Measurements from ENCODE around the gene IRF8.
"Not testable (repeated sequence)": the region's sequence is repeated elsewhere in the genome, so short reads cannot be mapped to it uniquely, and the experiment has no call there.

IRF8 gene, protein sequence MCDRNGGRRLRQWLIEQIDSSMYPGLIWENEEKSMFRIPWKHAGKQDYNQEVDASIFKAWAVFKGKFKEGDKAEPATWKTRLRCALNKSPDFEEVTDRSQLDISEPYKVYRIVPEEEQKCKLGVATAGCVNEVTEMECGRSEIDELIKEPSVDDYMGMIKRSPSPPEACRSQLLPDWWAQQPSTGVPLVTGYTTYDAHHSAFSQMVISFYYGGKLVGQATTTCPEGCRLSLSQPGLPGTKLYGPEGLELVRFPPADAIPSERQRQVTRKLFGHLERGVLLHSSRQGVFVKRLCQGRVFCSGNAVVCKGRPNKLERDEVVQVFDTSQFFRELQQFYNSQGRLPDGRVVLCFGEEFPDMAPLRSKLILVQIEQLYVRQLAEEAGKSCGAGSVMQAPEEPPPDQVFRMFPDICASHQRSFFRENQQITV

DNA sequence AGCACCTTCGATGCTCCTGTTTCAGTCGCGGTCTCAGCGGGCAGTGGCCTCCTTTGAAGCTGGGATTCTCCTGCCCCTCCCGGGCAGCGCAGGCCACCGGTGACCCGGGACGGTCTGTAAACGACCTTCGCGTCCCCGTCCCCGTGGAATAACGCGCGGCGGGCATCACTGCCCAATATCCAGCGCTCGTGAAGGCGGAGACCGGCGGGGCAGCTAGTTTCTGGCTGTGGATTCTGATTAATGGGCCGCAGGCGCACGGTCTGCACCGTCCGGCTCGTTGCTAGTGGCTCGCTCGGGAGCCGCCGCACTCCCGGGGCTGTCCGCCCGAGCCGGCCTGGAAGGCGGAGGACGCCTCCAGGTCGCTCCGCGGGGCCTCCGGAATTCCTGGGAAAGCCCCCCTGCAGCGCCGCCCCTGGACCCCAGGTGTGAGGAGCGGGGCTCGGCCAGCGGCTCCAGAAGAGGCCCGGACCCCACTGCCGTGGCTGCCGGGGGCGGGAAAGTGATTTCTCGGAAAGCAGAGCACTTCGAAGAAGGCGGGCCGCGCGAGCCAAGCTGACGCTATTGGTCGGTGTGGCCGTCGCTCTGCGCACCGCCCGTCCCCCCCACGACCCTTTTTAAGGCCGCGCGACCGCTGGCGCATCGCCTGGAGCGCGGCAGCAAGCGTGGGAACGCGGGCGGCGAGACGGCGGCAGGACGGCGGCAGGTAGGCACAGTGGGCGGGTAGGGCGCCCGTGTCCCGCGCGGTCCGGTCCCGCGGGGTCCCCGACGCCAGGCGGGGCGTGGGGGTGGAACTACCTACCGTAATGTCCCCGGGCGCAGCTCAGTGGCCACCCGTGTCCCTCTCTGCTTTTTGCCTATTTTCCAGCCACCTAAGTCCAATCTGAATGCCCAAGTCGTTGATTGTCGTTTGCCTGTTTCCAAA, at the start of gene IRF8:
IRF8 (plus strand) TSS at position 642 of the 922 bp plus-strand sequence. CDS start 3,854 bp downstream, outside the sequence.
- no peak for DNase-seq

DNA sequence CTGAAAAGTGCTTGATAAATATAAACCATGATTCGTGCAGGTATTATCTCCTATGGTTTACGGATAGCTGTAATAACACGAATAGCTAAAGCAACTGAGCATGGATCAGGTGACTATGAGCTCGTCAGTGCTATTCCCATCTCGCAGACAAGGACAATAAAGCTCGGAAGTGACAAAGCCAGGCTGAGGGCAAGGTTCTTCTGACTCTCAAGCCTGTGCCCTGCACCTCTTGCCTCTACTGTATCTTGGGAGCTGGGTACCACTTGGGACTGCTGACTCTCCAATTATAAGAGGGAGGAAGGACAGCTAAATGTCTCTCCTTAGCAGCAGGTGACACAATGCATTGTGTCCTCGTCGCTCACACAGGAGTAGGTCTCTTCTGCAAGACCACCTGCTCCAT, 49.6 kb upstream of the IRF8 start:
- no peak for DNase-seq

DNA sequence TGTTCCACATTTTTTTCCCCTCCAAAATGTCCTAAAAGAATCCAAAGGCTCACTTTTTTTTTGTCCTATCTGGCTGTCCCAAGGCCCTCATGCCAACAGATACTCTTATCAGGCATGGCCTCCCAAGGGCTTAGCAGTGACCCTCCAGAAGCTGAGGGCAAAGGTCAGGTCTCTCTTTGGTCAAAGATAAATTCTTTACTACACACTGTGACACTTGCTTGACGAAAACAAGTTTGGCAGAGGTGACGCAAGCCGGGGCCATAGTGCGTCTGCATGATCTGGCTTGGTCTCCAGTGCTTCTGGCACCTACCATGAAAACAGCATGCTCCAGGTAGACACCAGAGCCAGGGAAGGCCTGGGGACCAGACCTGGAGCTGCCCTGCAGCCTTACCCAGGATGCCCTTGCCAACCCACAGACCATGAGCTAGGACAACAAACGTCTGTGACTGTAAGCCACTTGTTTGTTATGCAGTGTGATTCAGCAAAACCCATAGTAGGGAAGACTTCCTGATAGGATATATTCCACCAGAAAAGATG, 48.5 kb upstream of the IRF8 start:
- no peak for DNase-seq

DNA sequence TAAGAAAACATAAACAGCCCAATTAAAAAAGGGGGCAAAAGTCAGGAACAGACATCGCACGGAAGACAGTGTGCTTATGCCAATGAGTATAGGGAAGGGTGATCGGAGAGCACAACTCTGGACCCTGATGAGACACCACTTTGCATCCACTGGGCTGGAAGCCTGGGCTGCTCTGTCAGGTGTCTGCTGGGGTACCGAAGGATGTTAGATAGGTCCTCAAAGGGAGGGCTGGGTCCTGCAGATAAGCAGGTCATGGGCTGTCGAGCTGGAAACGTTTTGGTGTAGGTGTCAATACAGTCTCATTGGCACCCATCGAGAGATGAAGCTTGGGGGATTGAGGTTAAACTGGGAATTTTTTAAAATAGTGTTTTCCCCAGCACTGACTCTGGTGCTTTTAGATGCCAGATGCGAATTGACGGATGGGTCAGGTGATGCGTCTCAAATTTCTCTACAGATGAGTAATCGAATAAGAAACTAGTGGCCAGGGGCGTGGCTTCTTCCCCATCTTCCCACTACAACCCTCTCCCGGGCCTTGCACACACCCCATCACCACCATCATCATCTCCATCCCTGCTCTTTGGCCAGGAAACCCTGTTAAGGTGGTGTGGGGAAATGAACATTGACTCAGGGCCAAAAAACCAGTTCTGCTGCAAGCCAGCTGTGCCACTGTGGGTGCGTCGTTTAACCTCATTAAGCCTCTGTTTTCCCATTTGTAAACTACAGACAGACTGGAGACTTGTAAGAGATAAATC, 47.8 kb upstream of the IRF8 start:
- no peak for DNase-seq

DNA sequence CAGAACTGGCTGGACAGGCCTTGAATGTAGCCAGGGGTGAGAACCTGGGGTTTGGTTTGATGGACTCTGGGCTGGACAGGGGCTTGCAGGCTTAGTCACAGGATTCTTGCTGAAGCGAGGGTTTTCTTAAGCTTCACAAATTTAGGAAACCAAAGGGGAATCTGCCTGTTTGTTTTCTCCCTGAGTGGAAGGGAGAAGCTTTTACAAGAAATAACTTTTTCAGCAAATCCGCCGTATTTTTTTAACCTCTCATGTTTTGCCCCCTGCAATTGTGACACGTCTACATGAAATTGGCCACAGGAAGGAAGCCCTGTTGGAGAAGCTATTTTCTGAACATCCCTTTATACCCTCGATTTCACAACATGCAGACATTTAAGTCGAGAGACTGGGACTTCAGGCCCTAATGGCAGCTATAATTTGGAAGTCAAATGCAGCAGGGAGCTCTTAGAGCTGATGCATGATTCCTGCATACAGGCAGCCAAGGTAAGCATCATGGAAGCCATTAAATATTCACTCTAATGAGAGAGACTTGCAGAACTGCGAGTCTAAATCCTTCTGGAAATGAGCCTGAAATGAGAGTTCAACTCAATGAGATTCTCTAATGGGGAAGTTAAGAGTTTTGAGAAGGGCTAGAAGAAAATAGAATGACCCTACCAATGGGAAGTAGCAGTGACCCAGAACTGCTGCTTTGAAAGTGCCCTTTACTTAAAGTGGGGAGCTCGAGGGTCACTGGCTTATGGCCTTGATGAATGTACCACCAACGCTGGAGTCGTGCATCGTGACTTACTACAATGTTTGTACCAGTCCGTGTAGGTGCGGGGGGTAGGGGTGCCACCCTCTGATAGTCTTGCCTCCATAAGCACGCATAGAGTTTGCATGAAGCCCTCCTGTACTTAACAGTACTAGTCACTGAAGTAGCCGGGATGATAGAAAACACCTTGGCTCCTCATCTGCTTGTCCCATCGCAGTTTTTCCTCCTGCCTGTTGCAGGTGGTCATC, 45.1 kb upstream of the IRF8 start:
- peak; percentile 76 for DNase-seq

DNA sequence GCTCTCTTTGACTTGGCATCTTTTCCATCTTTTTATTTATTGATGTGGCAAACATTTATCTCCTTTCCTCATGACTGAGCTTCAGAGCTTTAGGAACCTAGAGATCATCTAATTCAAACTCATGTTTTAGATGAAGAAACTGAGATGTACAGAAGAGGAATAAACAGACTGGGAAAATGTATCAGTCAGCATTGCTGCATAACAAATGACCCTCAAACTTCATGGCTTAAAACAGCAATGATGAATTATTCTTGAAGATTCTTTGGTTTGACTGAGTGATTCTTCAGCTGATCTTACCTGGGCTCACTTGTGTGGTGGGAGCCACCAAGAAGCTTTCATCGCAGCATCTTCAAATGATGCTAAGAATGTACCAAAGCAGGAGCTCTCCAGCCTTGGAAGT, 44.0 kb upstream of the IRF8 start:
- no peak for DNase-seq

DNA sequence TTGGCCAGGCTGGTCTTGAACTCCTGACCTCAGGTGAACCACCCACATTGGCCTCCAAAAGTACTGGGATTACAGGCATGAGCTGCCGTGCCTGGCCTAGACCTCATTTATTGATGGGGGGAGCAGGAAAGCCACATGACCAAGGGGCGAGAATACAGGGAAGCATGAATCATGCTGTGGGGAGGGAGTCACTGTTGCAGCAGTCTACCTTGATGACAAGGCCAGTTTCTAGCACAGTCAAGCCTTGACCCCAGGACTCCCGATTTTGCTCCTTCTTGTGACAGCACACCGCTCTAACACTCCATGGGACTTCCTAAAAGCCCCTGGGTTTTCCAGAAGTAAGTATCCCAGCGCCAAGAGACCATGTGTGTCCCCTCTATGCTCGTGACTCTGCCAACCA, 42.9 kb upstream of the IRF8 start:
- no peak for DNase-seq

DNA sequence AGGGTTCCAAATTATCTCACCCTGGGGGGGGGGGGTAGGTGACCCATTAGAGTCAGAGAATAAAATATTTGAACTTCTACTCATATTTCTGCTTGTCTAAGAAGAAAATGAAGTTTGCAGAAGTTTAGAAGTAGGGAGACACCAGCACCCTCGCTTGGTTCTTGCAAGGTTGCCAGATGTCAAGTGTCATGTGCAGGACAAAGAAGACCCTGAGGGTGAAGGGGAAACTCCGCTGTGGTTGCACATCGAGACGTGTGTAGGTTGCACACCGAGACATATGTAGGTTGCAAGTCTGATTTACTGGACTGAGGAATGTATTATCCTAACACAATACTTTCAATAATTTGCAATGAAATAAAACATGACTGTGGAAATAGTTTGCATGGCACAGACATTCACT, 42.4 kb upstream of the IRF8 start:
- DNase-seq: no peak

DNA sequence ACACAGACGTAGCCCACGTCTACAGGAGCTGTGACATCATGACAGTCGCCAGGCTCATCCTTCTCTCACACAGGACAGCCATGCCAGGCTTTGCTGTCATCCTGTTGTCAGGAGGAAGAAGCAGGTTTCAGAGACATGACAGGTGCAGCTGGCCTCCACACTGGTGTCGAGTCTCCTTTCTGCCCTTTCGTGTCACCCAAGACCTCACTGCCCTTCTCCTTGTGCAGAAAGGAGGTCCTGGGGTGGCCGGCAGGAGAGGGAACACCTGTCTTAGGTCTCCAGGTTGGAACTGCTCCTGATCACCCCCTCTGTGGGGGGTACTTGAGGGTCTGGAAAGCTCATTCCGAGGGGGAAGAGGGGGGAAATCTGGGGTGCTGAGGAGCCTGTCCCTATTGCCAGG, 41.6 kb upstream of the IRF8 start:
- DNase-seq: no peak

DNA sequence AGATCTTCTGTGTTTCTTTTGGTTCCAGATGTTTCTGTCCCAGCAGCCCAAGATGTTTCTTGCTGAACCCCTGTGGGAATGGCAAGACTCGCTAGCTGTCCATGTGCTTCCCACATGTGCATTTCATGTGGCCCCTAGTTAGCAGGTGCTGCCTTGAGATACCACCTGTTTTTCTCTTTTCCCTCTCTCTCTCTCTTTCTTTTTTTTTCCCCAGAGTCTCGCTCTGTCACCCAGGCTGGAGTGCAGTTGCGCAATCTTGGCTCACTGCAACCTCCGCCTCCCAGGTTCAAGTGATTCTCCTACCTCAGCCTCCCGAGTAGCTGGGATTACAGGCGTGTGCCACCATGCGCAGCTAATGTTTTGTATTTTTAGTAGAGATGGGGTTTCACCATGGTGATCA, 40.4 kb upstream of the IRF8 start:
- DNase-seq: not testable (repeated sequence)

DNA sequence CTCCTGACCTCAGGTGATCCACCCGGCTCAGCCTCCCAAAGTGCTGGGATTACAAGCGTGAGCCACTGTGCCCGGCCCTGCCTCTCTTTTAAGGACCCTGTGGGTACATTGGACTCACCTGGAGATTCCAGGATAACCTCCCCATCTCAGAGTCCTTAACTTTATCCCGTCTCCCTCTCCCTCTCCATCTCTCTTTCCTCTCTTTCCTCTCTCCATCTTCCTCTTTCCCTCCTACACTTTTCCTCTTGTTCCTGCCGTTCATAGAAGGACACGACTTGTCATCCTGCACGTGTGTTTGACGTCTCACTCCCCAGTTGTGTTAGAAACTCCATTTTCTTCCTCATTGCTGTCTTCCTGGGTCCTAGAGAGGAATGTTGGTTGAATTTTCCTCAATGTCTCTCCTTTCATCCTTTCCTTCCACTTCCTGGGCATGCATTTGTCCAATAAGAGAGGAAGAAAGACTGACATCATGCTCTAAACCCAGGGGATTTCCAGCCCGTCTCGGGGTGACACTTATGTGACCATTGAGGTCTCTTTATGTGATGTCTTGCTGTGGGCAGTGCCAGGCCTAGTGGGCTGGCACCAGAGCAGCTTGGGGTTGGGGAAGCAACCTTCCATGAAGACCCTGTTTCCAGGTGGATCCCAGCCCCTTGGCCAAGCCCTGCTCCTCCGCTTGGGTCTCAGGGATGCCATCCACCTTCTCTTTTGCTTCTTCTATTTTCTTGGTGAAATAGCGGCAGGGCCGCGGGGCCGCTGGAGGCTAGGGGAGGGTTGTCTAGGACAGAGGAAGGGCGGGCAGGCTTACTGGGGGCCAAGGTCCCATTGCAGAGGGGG, 39.8 kb upstream of the IRF8 start:
- DNase-seq: no peak

DNA sequence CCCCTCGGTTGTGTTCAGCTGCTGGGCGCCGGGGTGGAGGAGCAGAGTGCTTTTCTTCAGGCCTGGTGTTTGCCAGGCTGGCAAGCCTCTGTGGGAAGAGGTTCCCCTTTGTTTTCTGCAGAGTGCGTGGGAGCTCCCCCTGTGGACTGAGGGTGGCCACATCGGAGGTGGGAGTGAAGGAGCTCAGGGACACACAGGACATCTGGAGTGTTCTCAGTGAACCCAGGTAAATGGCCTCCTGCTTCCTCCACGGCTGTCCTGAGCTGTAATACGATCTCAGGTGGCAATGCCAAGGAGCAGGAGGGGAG, 39.2 kb upstream of the IRF8 start:
- DNase-seq: no peak

DNA sequence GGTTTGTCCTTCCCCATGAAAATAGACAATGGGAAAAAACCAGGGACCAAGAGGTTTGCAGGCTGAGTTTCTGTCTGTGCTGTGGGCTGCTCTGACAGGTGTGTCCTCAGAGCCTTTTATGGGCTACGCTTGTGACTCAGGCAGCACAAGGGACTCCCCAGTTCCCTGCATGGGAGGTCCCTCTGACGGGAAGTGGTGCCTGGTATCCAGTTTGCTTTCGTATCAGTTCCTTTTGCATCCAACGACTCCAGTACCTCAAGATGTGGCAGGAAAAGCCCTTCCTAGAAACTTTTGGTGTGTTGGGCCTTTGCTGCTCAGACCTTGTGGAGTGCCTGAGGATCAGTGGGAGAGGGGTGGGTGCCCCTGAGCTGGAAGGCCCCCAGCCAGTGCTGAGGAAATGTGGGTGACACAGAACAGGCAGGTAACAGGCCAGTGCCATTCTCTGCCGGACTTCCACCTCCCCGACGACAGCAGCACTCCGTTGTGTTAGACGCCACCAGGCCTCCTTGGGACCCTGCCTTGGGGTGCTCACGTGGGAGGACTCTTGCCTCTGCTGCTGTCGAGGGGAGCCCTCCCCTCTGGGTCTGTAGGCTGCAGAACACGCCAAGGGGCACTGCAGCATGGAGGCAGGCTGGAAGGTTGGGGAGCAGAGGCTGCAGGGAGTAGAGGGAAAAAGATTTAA, 38.4 kb upstream of the IRF8 start:
- no peak for DNase-seq

DNA sequence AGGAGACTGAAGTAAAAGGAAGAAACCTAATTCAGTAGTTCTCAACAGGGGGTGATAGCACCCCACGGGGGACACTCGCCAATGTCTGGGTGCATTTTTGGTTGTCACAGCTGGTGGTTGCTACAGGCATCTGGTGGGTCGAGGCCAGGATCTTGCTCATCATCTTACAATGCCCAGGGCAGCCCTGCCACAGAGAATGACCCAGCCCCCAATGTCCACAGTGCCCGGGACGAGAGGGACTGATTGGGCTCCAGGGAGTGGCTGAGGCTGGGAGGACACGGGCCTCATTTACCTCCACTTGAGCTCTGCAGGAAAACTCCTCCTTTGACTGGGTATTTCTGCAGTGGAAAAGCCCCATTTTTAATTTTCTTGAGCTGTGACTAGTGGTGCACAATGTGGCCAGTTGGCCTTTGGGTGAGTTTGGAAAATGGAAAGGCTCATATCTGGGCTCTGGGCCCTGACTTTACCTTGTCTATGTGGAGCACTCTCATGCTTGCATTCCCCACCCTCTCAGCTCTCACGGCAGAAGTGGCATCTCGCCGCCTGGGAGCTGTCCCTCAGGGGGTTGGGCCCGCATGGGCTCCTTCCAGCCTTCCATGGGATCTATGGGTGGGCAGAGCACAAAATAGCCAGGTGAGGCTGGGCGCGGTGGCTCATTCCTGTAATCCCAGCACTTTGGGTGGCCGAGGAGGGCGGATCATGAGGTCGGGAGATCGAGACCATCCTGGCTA, 37.7 kb upstream of the IRF8 start:
- DNase-seq: no peak

DNA sequence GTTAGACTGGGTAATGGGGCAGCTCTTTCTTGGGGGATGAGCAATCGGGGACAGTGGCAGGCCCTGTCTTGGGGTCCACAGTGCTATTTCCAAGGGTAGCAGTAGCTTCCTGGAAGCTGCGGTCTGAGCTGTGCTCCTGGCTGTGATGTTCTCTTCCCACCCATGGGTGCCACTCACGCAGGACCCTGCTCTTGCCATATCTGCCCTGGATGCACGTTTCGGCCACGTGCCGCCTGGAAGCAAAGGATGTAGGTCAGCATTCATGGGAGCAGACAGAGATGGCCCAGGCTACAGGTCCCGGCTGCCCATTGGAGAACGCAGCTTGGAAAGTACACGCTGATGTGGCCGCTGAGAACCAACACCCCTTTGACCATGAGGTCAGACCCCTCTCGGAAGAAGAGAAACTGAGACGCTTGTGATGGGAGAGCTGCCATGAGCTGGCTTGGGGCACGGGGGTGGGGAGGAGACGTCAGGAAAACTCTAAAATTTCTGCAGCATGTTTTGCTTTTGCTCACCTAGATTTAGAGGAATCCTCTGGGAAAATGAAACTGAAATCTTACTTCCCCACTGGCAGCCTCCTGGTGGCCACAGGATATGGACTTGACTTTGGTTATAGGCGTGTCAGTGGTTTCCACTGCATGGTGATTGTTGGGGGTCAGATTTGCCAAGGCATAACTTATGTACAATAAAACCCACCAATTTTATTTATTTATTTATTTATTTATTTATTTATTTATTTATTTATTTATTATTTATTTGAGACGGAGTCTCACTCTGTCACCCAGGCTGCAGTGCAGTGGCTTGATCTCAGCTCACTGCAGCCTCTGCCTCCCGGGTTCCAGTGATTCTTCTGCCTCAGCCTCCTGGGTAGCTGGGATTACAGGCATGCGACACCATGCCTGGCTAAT, 36.2 kb upstream of the IRF8 start:
- DNase-seq: no peak

DNA sequence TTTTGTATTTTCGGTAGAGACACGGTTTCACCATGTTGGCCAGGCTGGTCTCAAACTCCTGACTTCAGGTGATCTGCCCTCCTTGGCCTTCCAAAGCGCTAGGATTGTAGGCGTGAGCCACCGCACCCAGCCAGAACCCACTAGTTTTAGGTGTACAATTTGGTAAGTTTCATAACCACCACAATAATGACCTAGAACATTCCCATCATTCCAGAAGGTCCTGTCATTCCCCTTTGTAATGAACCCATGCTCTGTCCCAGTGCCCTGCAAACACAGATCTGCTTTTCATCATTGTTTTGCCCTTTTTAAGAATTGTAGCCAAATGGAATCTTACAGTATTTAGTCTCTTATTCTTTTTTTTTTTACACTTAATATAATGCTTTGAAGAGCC, 35.6 kb upstream of the IRF8 start:
- DNase-seq: no peak

DNA sequence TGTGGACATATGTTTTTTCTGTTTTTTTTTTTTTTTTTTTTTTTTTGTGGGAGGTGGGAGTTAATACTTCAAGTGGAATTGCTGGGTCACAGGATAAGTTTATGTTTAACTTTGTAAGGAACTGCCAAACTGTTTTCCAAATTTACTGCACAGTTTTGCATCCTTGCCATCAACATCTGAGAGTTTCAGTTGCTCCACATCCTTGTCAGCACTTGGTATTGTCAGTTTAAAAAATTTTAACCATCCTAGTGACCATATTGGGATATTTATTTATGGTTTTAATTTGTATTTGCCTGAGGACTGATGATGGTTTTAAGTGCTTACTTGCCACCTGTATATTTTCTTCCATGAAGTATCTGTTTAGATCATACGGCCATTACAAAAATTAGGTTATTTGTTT, 34.0 kb upstream of the IRF8 start:
- DNase-seq: no peak

DNA sequence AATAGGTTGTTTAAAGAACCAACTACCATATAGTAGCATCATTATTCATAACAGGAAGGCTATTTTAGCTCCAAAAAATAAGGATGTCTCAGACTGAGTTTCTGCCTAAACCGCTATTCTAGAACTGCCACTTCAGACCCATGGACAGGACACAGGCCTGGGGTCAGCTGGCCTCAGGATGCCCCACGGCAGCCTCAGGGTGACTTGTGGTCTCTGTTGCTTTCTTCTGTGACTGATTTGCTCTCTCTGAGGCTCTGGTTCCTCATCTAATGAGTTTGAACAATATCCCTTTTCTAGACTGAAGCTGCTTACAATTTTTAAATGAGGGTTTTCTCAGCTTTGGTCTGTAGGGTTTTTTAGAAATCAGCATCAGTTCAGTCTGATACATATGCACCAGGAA, 31.8 kb upstream of the IRF8 start:
- no peak for DNase-seq

DNA sequence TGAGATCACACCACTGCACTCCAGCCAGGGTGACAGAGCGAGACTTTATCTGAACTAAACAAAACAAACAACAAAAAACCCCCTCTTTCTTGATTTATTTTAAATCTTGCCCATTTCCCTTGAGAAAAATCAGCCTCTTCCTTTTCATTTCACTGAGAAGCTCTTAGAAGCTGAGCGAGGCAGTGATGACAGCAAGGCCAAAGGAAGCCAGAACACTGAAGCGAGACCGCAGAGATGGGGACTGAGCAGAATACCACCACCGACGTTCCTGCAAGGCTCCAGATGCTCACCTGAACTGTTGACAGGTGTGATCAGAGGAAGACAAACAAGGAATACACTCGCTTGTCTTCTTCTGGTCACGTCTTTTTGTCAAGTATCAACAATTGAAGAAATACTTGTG, 30.5 kb upstream of the IRF8 start:
- no peak for DNase-seq
